Esophagus muscularis mucosa (tissue), 4 donors: Measurements from ENCODE around the gene LHPP. TPM values are rescaled to one million over a fixed set of nuclear protein-coding genes. Genes with fewer than 3 reads are reported as not detected.

Source experiments
- DNase-seq: peaks from one replicate; pipeline ENCODE4 v3.0.0-alpha.2; 2017; ENCODE audit errors: extremely low spot score
- H3K27ac ChIP-seq, 4 donors: fragments of 200-600 bp; sonication (generic); replicated peaks in 1 of 4; 1 replicate in 3 of 4; 2 replicates in 1 of 4; pipeline ENCODE4 v1.5.1; 2016 to 2019; ENCODE audit warnings: mild to moderate bottlenecking in 1 of 4
- H3K27me3 ChIP-seq, 4 donors: fragments of 200-600 bp; sonication (generic); one replicate each; pipeline versions ENCODE4 v1.5.1 to v1.6.0; 2016 to 2019
- H3K36me3 ChIP-seq, 4 donors: fragments of 200-600 bp; sonication (generic); one replicate each; pipeline ENCODE4 v1.5.1; 2016 to 2019
- H3K4me1 ChIP-seq, 4 donors: fragments of 200-600 bp; sonication (generic); one replicate each; pipeline ENCODE4 v1.5.1; 2016 to 2019
- H3K4me3 ChIP-seq, 4 donors: fragments of 200-600 bp; sonication (generic); 1 replicate in 2 of 4; 2 replicates in 2 of 4; pipeline ENCODE4 v1.5.1; 2016 to 2019; ENCODE audit warnings: mild to moderate bottlenecking in 4 of 4, moderate library complexity in 1 of 4
- H3K9me3 ChIP-seq, 4 donors: fragments of 200-600 bp; sonication (generic); 1 replicate in 3 of 4; 2 replicates in 1 of 4; pipeline ENCODE4 v1.5.1; 2016 to 2019
- EP300 ChIP-seq: sonication (generic); formaldehyde crosslinking; IDR thresholded peaks from one replicate; pipeline ENCODE4 v1.6.1; 2017; ENCODE audit warnings: antibody characterized with exemption
- POLR2A ChIP-seq: fragments of 450-650 bp; IDR thresholded peaks from one replicate; pipeline ENCODE4 v1.6.1; 2017; ENCODE audit warnings: antibody characterized with exemption, moderate library complexity, mild to moderate bottlenecking, low read depth
- POLR2AphosphoS5 ChIP-seq, 2 donors: sonication (generic); formaldehyde crosslinking; IDR thresholded peaks; one replicate each; pipeline ENCODE4 v1.6.1; 2017; ENCODE audit warnings: antibody characterized with exemption in 2 of 2
- WGBS: methylation state at CpG from one replicate; pipeline ENCODE4 v1.1.5; 2018; 5-methylcytosine and 5-hydroxymethylcytosine counted together
- intact Hi-C: fragments of 100-400 bp; cut with DNase I; formaldehyde crosslinking; loops from one replicate; pipeline ENCODE4 v1.15.1; 2023
- total RNA-seq, 4 donors: library from RNA; depleted of rRNA; stranded (reverse); fragments of >200 nt; gene quantifications; one replicate each; pipeline versions ENCODE4 v1.1.0 to v1.2.1, GENCODE V29; 2016
- TF ChIP-seq, protein P1 (sequence below), 3 experiments: fragments of 200-600 bp in 2 of 3; fragments of 450-650 bp in 1 of 3; sonication (generic) in 2 of 3; IDR thresholded peaks; one replicate each; pipeline ENCODE4 v1.5.1; 2017 to 2019; ENCODE audit warnings: antibody characterized with exemption in 3 of 3, mild to moderate bottlenecking in 2 of 3, moderate library complexity in 1 of 3

Gene LHPP
- total RNA-seq, 4 donors from 2014 or later, result 10.8 to 20.9 (median 15.7) TPM

DNA sequence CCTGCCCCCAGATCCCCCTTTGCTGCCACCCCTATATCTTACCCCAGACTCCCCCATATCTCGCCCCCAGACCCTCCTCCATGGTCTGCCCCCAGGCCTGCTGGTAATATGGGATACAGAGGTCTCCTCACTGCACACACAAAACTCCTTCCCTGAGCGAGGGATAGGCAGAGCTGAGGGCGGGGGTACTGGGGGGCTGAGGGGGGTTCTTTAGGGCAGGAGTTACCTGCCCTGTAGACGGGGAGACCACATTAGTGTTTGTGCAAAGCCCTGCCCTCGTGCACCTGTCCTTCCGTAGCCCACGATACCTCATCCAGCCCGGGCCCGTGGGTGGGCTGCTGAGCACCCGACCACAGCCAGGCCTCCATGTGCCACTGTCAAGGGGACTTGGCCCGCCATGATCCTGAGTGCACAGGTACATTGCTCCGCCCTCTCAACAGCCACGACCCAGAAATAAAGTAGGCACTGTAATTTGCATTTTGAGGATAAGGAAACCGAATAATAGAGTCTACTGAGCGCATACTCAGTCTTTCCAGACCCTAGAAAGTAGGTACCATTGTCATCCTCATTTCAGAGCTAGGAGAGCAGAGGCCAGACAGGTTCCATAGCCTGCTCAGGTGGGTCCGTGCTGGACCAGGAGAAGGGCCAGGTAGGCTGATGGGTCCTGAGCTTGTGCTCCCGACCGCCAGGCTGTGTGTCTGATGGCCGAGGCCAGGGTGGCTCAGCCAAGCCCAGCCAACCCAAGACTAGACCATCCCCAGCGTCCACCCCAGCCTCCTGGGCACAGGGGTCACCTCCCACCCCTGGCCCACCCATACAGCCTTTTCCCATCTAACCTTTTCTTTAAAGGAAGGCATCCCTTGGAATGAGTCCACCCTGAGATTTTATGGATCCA, 115.2 kb downstream of the LHPP start:
- intact Hi-C loops, result no loop called here
- H3K4me3 ChIP-seq, result no peak overlapping the region
- TF ChIP-seq POLR2A (no peak), EP300 (no peak)
- H3K27me3 ChIP-seq, result no peaks in the 10 kb centered on the region
- no peak overlapping the region for H3K27ac ChIP-seq
- no peaks in the 10 kb centered on the region for H3K4me1 ChIP-seq
- 88% methylated on average over 19 of the region's 20 CpGs for WGBS
- H3K9me3 ChIP-seq, result no peaks in the 10 kb centered on the region
- H3K36me3 ChIP-seq, result no peaks in the 10 kb centered on the region
- no peak for DNase-seq

DNA sequence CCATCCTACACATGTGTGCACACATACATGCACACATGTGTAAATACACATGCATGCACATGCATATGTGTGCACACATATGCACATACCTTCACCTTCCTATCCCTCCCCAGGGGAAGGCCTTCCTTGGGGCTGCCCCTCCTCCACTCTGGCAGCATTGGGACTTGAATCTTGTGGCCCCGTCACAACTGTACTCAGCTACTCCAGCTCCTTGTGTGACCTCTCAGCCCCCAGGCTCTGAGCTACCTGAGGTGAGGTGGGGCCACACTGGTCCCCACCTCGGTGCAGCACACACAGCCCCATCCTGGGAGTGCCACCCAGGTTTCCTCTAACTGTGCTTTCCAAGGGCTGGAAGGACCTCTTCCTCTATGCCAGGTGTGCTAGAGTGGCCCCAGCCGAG, 116.0 kb downstream of the LHPP start:
- H3K36me3 ChIP-seq, result no peaks in the 10 kb centered on the region
- no peaks in the 10 kb centered on the region for H3K27me3 ChIP-seq
- no peaks in the 10 kb centered on the region for H3K9me3 ChIP-seq
- no peak for DNase-seq
- intact Hi-C loops, result no loop called here
- H3K27ac ChIP-seq, result no peak overlapping the region
- TF ChIP-seq POLR2AphosphoS5 (IDR thresholded peaks at IDR 0.05), result no peak
- no peak for TF ChIP-seq POLR2A
- TF ChIP-seq, protein P1, sequence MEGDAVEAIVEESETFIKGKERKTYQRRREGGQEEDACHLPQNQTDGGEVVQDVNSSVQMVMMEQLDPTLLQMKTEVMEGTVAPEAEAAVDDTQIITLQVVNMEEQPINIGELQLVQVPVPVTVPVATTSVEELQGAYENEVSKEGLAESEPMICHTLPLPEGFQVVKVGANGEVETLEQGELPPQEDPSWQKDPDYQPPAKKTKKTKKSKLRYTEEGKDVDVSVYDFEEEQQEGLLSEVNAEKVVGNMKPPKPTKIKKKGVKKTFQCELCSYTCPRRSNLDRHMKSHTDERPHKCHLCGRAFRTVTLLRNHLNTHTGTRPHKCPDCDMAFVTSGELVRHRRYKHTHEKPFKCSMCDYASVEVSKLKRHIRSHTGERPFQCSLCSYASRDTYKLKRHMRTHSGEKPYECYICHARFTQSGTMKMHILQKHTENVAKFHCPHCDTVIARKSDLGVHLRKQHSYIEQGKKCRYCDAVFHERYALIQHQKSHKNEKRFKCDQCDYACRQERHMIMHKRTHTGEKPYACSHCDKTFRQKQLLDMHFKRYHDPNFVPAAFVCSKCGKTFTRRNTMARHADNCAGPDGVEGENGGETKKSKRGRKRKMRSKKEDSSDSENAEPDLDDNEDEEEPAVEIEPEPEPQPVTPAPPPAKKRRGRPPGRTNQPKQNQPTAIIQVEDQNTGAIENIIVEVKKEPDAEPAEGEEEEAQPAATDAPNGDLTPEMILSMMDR (IDR thresholded peaks at IDR 0.05), result no peak
- no peak for TF ChIP-seq EP300
- WGBS, result 85% methylated on average over 3 of the region's 3 CpGs
- no peak overlapping the region for H3K4me3 ChIP-seq
- H3K4me1 ChIP-seq, result no peaks in the 10 kb centered on the region

DNA sequence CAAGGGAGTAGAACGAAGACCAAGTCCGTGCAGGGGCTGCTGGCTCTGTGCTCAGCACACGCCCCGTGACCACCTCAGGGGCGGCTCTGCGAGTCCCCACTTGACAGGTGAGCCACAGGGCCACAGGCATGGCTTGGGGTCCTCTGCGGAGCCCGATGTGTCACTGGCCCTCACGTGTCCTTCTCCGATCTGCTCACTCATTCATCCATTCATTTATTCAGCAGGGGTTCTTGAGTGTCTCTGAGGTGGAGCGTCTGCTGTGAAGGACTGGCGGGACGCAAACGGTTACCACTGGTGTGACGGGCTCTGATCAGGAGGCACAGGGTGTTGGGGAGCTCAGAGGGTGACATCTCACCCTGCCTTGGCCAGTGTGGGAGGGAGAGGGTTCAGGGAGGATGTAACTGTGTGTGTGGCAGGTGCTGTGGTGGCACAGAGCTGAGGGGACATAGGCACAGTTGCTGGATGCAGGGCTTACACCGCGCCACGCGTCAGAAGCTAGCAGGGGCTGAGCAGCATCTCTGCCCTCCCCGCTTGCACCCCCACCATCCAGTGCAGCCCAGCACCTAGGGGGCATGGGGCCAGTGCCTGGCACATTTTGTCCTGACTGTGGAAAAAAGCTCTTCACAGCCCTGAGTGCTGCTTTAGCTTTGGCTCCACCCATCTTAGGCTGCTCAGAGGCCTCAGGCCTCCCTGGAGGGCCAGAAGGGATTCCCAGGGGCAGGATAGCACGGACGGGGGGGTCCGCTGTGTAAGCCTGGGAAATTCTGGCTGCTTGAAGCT, 116.8 kb downstream of the LHPP start:
- 89% methylated on average over 16 of the region's 23 CpGs for WGBS
- H3K4me3 ChIP-seq, result no peak overlapping the region
- H3K27me3 ChIP-seq, result no peaks in the 10 kb centered on the region
- TF ChIP-seq, protein P1 (IDR thresholded peaks at IDR 0.05), result no peak
- TF ChIP-seq POLR2AphosphoS5 (IDR thresholded peaks at IDR 0.05) (no peak), EP300 (no peak), POLR2A (no peak)
- H3K4me1 ChIP-seq, result no peaks in the 10 kb centered on the region
- no peak for DNase-seq
- H3K9me3 ChIP-seq, result no peaks in the 10 kb centered on the region
- intact Hi-C loops, result no loop called here
- no peaks in the 10 kb centered on the region for H3K36me3 ChIP-seq
- no peak overlapping the region for H3K27ac ChIP-seq

DNA sequence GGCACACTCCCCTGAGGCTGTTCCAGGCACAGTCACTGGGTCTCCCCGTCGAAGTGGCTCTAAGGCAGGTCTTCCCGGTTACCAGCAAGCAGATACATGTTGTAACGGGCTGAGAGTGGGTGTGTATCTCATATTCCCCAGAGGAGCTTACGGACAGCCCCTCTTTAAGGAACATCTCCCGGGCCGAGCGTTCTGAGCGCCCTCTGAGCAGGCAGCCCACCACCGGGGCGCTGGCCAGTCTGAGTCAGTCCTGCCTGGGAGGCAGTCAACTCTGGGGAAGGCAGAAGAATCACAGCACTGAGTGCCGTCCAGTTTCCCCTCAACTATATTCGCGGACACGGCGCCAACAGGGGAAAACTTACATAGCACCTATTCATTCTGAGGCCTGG, 117.4 kb downstream of the LHPP start:
- TF ChIP-seq POLR2A (no peak), POLR2AphosphoS5 (IDR thresholded peaks at IDR 0.05) (no peak), EP300 (no peak)
- TF ChIP-seq, protein P1 (IDR thresholded peaks at IDR 0.05), result no peak
- DNase-seq, result no peak
- no peaks in the 10 kb centered on the region for H3K36me3 ChIP-seq
- no peaks in the 10 kb centered on the region for H3K27me3 ChIP-seq
- no peaks in the 10 kb centered on the region for H3K9me3 ChIP-seq
- 92% methylated on average over 5 of the region's 16 CpGs for WGBS
- no peak overlapping the region for H3K27ac ChIP-seq
- no peaks in the 10 kb centered on the region for H3K4me1 ChIP-seq
- intact Hi-C loops, result no loop called here
- no peak overlapping the region for H3K4me3 ChIP-seq

DNA sequence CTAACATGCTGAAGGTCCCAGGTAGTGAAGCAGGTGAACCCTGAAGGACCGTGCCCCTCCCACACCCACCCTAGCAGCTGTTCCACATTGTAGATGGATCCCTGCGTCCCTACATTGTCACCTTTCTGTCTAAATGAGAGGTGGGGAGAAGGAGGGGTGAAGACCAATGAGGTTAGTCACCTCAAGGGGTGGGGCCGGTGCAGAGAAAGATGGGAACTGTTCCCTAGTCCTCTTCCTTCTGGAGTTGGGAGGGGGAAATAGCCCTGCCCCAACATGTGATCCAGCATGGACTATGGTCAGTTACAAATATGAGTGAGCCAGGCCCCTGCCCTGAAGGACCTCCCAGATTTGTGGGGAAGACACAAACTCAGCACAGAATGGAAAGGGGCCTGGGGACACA, 124.5 kb downstream of the LHPP start:
- Histone ChIP-seq H3K27me3 (no peaks in the 10 kb centered on the region), H3K27ac (no peak overlapping the region), H3K9me3 (peaks cover 0 to under 1% (median 0%) of the 10 kb centered on the region in 4 donors), H3K4me3 (no peak overlapping the region), H3K36me3 (no peaks in the 10 kb centered on the region), H3K4me1 (peaks cover 15 to 26% (median 18%) of the 10 kb centered on the region in 4 donors)
- TF ChIP-seq POLR2A (no peak), EP300 (no peak), POLR2AphosphoS5 (IDR thresholded peaks at IDR 0.05) (no peak)
- TF ChIP-seq, protein P1 (IDR thresholded peaks at IDR 0.05), result no peak
- DNase-seq, result no peak
- intact Hi-C loops, result no loop called here
- 91% methylated on average over 3 of the region's 3 CpGs for WGBS
